Measurements from ENCODE around the gene EFCAB14.

DNA sequence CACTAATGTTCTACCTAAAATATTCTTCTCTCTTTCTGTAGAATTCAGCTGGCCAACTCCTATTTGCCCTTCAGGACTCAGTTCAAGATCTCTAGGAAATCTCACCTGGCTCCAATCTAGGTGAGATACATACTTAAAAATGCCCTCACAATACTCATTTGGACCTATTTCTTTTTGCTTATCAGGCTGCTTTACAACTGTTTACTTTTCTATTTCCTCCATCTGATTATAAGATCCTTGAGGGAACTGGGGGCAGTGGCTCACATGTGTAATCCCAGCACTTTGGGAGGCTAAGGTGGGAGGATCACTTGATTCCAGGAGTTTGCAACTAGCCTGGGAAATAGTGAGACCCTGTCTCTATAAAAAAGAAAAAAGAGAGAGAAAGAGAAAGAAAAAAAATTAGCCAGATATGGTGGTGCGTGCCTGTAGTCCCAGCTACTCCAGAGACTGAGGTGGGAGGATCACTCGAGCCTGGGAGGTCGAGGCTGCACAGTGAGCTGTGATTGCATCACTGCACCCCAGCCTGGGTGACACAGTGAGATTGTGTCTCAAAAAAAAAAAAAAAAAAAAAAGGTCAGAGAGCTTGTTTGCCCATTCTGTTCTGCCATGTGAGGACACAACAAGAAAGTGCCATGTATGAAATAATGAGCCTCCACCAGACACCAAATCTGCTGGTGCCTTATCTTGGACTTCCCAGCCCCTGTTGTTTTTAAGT, 14.8 kb downstream of the EFCAB14 start:
- TF ChIP-seq MXI1 (conservative IDR thresholded peaks at IDR 0.05; ENCODE audit: poor library complexity, severe bottlenecking) = no peak
- no peak for TF ChIP-seq POLR2AphosphoS5 (IDR thresholded peaks at IDR 0.05)
- TF ChIP-seq EP300 (conservative IDR thresholded peaks at IDR 0.05; ENCODE audit: poor library complexity, severe bottlenecking) = no peak
- TF ChIP-seq, protein P1, sequence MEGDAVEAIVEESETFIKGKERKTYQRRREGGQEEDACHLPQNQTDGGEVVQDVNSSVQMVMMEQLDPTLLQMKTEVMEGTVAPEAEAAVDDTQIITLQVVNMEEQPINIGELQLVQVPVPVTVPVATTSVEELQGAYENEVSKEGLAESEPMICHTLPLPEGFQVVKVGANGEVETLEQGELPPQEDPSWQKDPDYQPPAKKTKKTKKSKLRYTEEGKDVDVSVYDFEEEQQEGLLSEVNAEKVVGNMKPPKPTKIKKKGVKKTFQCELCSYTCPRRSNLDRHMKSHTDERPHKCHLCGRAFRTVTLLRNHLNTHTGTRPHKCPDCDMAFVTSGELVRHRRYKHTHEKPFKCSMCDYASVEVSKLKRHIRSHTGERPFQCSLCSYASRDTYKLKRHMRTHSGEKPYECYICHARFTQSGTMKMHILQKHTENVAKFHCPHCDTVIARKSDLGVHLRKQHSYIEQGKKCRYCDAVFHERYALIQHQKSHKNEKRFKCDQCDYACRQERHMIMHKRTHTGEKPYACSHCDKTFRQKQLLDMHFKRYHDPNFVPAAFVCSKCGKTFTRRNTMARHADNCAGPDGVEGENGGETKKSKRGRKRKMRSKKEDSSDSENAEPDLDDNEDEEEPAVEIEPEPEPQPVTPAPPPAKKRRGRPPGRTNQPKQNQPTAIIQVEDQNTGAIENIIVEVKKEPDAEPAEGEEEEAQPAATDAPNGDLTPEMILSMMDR (IDR thresholded peaks at IDR 0.05; ENCODE audit: poor library complexity, severe bottlenecking) = no peak
- no peak for TF ChIP-seq TAF1 (IDR thresholded peaks at IDR 0.05; ENCODE audit: low read depth)
- TF ChIP-seq EZH2 (IDR thresholded peaks at IDR 0.05; ENCODE audit: borderline replicate concordance, insufficient read depth, low read length, poor library complexity, severe bottlenecking) = no peak

All from neural cell (in vitro differentiated cells).